Osteoblast (primary cell): ENCODE data around the gene FCMR. TPM values are rescaled to one million over a fixed set of nuclear protein-coding genes. Genes with fewer than 3 reads are reported as not detected.
"Not testable (repeated sequence)": the region's sequence is repeated elsewhere in the genome, so short reads cannot be mapped to it uniquely, and the experiment has no call there.

ENCODE experiments used
- DNase-seq: peaks from one replicate; pipeline ENCODE4 v3.0.0; 2011; ENCODE audit warnings: low spot score, mixed read lengths; ENCODE audit not compliant: insufficient read length; ENCODE audit errors: missing footprints
- H2AFZ ChIP-seq: 2 replicates; pipeline ENCODE4 v1.6.0; 2011; ENCODE audit warnings: mild to moderate bottlenecking, low read length
- H3K27ac ChIP-seq: 2 replicates; pipeline ENCODE4 v1.5.1; 2011; ENCODE audit warnings: mild to moderate bottlenecking, low read depth, low read length, moderate library complexity
- H3K27me3 ChIP-seq: 2 replicates; pipeline ENCODE4 v1.6.0; 2012; ENCODE audit warnings: mild to moderate bottlenecking, control low read depth, inconsistent platforms, low read length, moderate library complexity; ENCODE audit not compliant: insufficient read depth
- H3K36me3 ChIP-seq: 2 replicates; pipeline ENCODE4 v1.5.1; 2011; ENCODE audit warnings: mild to moderate bottlenecking, low read length, control low read depth, moderate library complexity; ENCODE audit not compliant: insufficient read depth
- H3K4me1 ChIP-seq: 2 replicates; pipeline ENCODE4 v1.5.1; 2011; ENCODE audit warnings: mild to moderate bottlenecking, low read length, control low read depth, moderate library complexity; ENCODE audit not compliant: insufficient read depth
- H3K4me2 ChIP-seq: 2 replicates; pipeline ENCODE4 v1.6.0; 2011; ENCODE audit warnings: mild to moderate bottlenecking, low read length; ENCODE audit not compliant: insufficient read depth
- H3K4me3 ChIP-seq: fragments of 200-600 bp; sonication (generic); 3 replicates; pipeline ENCODE4 v1.5.1; 2012; ENCODE audit warnings: mild to moderate bottlenecking, low read length, inconsistent platforms; ENCODE audit not compliant: insufficient read depth
- H3K79me2 ChIP-seq: 2 replicates; pipeline ENCODE4 v1.6.0; 2012; ENCODE audit warnings: mild to moderate bottlenecking, low read length, control low read depth, inconsistent platforms; ENCODE audit not compliant: insufficient read depth
- H3K9me3 ChIP-seq: 2 replicates; pipeline ENCODE4 v1.5.1; 2011; ENCODE audit warnings: low read depth, low read length, control low read depth
- H4K20me1 ChIP-seq: 2 replicates; pipeline ENCODE4 v1.6.0; 2012; ENCODE audit warnings: mild to moderate bottlenecking, low read length, control low read depth; ENCODE audit not compliant: insufficient read depth
- CTCF ChIP-seq: IDR thresholded peaks from 2 replicates; pipeline ENCODE4 v1.5.1; 2011; ENCODE audit warnings: mild to moderate bottlenecking, low read depth, low read length, moderate library complexity; ENCODE audit errors: extremely low read depth
- total RNA-seq: library from RNA; depleted of rRNA; stranded (reverse); fragments of >200 nt; gene quantifications from 2 replicates; pipeline ENCODE4 v1.2.3, GENCODE V29; 2012

Gene FCMR
- total RNA-seq, 1 donor: not detected

GRCh38 chr1:206856674-206857464 is 64.9 kb downstream of the FCMR start:
- H2AFZ ChIP-seq: no peak overlapping the region
- no peak for DNase-seq
- H3K79me2 ChIP-seq: no peaks in the 10 kb centered on the region
- H4K20me1 ChIP-seq: no peaks in the 10 kb centered on the region
- H3K36me3 ChIP-seq: no peaks in the 10 kb centered on the region
- H3K4me3 ChIP-seq: no peak overlapping the region
- H3K27ac ChIP-seq: no peak overlapping the region
- peaks cover 28% of the 10 kb centered on the region for H3K27me3 ChIP-seq
- H3K9me3 ChIP-seq: no peaks in the 10 kb centered on the region
- H3K4me2 ChIP-seq: no peak overlapping the region
- no peaks in the 10 kb centered on the region for H3K4me1 ChIP-seq
- peak; percentile 46 for TF ChIP-seq CTCF

- Histone ChIP-seq H3K79me2 (no peaks in the 10 kb centered on the region), H3K27ac (no peak overlapping the region), H3K4me3 (no peak overlapping the region), H3K36me3 (no peaks in the 10 kb centered on the region), H2AFZ (no peak overlapping the region), H3K27me3 (peaks cover 22% of the 10 kb centered on the region), H3K9me3 (no peaks in the 10 kb centered on the region), H3K4me2 (no peak overlapping the region), H3K4me1 (peaks cover 3% of the 10 kb centered on the region), H4K20me1 (no peaks in the 10 kb centered on the region)
- no peak for TF ChIP-seq CTCF
- no peak for DNase-seq
These were observed 65.9 kb downstream of the FCMR start for GRCh38 chr1:206855859-206856258.

GRCh38 chr1:206854401-206855129 is 67.2 kb downstream of the FCMR start:
- Histone ChIP-seq H3K36me3 (no peaks in the 10 kb centered on the region), H3K9me3 (no peaks in the 10 kb centered on the region), H3K79me2 (no peaks in the 10 kb centered on the region), H3K27ac (no peak overlapping the region), H3K4me3 (no peak overlapping the region), H4K20me1 (no peaks in the 10 kb centered on the region), H3K4me1 (peaks cover 3% of the 10 kb centered on the region), H3K27me3 (peaks cover 13% of the 10 kb centered on the region), H3K4me2 (no peak overlapping the region), H2AFZ (no peak overlapping the region)
- DNase-seq: no peak
- no peak for TF ChIP-seq CTCF

GRCh38 chr1:206853696-206854095 is 68.0 kb downstream of the FCMR start:
- H3K9me3 ChIP-seq, H4K20me1 ChIP-seq, H3K27me3 ChIP-seq, H2AFZ ChIP-seq, H3K4me3 ChIP-seq, H3K79me2 ChIP-seq, H3K27ac ChIP-seq, DNase-seq, H3K4me2 ChIP-seq, H3K4me1 ChIP-seq, H3K36me3 ChIP-seq: not testable (repeated sequence)

Other genes starting within 250 kb of the FCMR start
- 38.0 and 40.1 TPM in 2 replicates for gene MAPKAPK2, start 237.0 kb downstream of the FCMR start, total RNA-seq
- gene IL19, start 151.2 kb downstream of the FCMR start, total RNA-seq: not detected in 2 replicates
- not detected in 2 replicates for gene IL10, start 149.4 kb downstream of the FCMR start, total RNA-seq
- not detected in 2 replicates for gene IL20, start 56.3 kb downstream of the FCMR start, total RNA-seq
- not detected in 2 replicates for gene IL24, start 24.5 kb downstream of the FCMR start, total RNA-seq
- gene PIGR, start 24.5 kb upstream of the FCMR start, total RNA-seq: not detected in 2 replicates
- not detected in 2 replicates for gene FCAMR, start 48.5 kb upstream of the FCMR start, total RNA-seq
- gene C1orf116, start 110.8 kb upstream of the FCMR start, total RNA-seq: not detected in 2 replicates
- gene YOD1, start 129.3 kb upstream of the FCMR start, total RNA-seq: 8.0 and 8.3 TPM in 2 replicates
- gene PFKFB2, start 131.3 kb upstream of the FCMR start, total RNA-seq: 14.5 and 17.7 TPM in 2 replicates
- gene C4BPB, start 166.9 kb upstream of the FCMR start, total RNA-seq: not detected in 2 replicates
- not detected in 2 replicates for gene C4BPA, start 182.3 kb upstream of the FCMR start, total RNA-seq